Activated naive CD4-positive, alpha-beta T cell treated with anti-CD3 and anti-CD28 coated beads, Interleukin-2, amount 10 ng/mL, durations not matched to agents 7 days and 5 days (primary cell): ENCODE results near the gene MYOT.
A peak's percentile ranks its signal among the peaks of the same experiment; 100 is the strongest.
"Not testable (repeated sequence)": the region's sequence is repeated elsewhere in the genome, so short reads cannot be mapped to it uniquely, and the experiment has no call there.

Experiments
- CTCF ChIA-PET: fragments of 350-600 bp; sonication (Branson Sonifier 250); formaldehyde crosslinking; loops from one replicate; lab custom pipeline; 2021; ENCODE audit warnings: antibody characterized with exemption; lab: Charles Lee
- DNase-seq: peaks from one replicate; pipeline ENCODE4 v3.0.0-alpha.2; 2020
- H3K27ac Mint-ChIP-seq: one replicate; pipeline ENCODE4 v1.8.0; 2021; ENCODE audit warnings: mild to moderate bottlenecking, moderate library complexity, mixed read lengths
- H3K27me3 Mint-ChIP-seq: one replicate; pipeline ENCODE4 v1.8.0; 2021; ENCODE audit warnings: mild to moderate bottlenecking, mixed read lengths
- H3K36me3 Mint-ChIP-seq: one replicate; pipeline ENCODE4 v1.8.0; 2021; ENCODE audit warnings: mixed read lengths
- H3K4me1 Mint-ChIP-seq: one replicate; pipeline ENCODE4 v1.8.0; 2021; ENCODE audit warnings: mixed read lengths
- H3K4me3 Mint-ChIP-seq: one replicate; pipeline ENCODE4 v1.8.0; 2021; ENCODE audit warnings: mild to moderate bottlenecking, moderate library complexity, mixed read lengths
- H3K9me3 Mint-ChIP-seq: one replicate; pipeline ENCODE4 v1.8.0; 2021; ENCODE audit warnings: mixed read lengths

MYOT gene

DNA sequence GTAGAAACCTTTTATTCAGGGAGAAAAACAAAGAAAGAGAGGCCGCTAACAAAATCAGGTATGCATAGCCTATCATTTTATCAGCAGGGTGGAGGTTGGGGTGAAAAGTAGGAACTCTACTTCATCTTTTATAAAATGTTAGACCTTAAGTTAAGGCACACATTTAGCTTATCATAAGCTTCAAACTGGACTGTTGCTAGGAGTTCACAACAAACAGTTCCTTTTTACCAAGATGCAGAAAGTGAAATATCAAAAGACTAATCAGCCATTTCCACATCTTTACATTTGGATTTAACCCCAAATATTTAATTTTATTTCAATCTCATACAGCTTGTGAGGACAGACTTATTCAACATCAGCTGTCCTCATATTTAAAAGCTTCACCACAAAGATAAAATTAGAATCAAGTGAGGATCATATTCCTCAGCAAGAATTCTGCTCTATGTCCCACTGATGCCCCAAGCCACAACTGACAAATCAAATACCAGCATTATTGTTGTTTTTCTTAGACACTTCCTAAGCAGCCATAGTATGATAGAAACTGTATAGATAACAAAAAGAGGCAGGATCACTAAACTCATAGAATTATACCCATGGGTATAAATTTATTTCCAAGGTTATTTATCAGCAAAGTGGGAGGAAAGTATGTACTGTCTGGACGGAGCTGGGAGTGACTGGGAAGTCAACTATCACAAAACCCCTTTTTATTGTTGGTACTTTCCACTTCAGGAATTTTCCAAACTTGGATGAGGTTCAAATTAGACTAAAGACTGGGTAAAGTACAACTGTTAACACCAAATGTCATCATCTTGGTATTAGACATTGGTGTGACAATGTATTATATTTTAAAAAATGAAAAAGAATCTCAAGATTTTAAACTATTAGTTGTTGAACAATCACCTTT, 29.9 kb upstream of the MYOT start:
- peaks cover 11% of the 10 kb centered on the region for H3K27me3 Mint-ChIP-seq
- H3K36me3 Mint-ChIP-seq: no peaks in the 10 kb centered on the region
- H3K27ac Mint-ChIP-seq: no peak overlapping the region
- no peak for DNase-seq
- no peaks in the 10 kb centered on the region for H3K9me3 Mint-ChIP-seq
- no peaks in the 10 kb centered on the region for H3K4me1 Mint-ChIP-seq
- H3K4me3 Mint-ChIP-seq: no peak overlapping the region
- CTCF ChIA-PET: no interaction called here

DNA sequence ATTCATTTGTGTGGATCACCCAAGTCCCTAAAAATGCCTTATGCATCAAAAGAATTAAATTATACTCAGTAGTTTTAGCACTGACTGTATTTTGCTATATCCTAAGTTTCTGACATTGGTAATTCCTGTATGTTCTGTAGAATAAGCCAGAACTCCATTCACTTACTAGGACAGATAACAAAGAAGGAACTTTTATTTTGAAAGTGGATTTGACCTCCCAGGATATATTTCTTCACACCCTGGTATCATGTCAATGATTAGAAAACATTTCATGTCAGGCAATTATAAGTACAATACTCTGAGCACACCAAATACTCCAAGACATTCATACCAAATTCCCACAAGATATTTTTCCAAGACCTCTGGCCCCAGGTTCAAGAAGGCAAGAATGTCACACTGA, 28.7 kb upstream of the MYOT start:
- Mint-ChIP-seq H3K27ac (no peak overlapping the region), H3K4me3 (no peak overlapping the region), H3K9me3 (no peaks in the 10 kb centered on the region), H3K27me3 (peaks cover 11% of the 10 kb centered on the region), H3K4me1 (no peaks in the 10 kb centered on the region), H3K36me3 (no peaks in the 10 kb centered on the region)
- CTCF ChIA-PET: no interaction called here
- no peak for DNase-seq

DNA sequence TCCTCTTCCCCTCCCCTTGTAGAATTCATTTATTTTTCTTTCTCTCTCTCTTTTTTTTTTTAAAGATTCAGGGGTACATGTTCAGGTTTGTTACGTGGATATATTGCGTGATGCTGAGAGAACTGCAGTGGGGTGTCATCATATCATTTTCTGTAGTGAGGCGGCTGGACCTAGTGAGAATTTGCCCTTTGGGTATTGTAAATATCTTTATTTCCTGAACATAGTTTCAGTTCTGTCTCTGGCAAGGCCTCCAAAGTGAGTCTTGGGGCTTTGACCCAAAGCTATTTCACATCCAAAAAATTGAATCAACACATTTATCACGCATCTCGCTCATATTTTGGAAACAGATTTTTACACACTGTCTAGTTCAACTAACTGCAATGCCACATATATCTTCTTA, 25.4 kb upstream of the MYOT start:
- H3K4me3 Mint-ChIP-seq: no peak overlapping the region
- no peak for DNase-seq
- no peaks in the 10 kb centered on the region for H3K9me3 Mint-ChIP-seq
- CTCF ChIA-PET: no interaction called here
- H3K4me1 Mint-ChIP-seq: peaks cover 4% of the 10 kb centered on the region
- H3K27ac Mint-ChIP-seq: no peak overlapping the region
- no peaks in the 10 kb centered on the region for H3K36me3 Mint-ChIP-seq
- no peaks in the 10 kb centered on the region for H3K27me3 Mint-ChIP-seq

DNA sequence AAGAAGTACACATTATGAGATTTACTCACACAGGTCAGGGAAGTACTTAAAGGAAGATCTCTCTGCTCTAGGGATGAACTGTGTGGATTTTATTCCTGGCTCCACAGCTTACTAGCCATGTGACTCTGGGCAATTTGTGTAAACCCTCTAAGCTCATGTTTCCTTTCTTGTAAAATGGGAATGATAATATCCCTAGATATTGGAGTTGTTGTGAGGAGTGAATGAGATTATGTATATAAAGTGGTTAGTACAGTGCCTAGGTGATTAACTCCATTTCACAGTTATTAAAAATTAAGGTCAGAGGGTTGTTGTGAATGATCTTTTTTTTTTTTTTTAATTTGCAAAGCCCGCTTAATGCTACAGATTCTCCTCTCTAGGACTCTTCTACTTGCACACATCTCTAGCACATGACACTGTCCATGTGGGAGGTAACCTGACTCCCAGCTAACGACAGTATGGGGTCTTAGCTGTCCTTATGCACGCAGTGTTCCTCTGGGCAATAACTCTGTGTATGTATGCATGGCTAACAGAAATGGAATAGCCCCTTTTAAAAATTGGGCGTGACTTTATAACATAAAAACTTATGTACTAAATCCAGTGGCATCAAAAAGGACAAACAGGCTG, 23.9 kb upstream of the MYOT start:
- Mint-ChIP-seq H3K9me3 (no peaks in the 10 kb centered on the region), H3K4me1 (peaks cover 4% of the 10 kb centered on the region), H3K27me3 (no peaks in the 10 kb centered on the region), H3K27ac (no peak overlapping the region), H3K36me3 (no peaks in the 10 kb centered on the region), H3K4me3 (no peak overlapping the region)
- no peak for DNase-seq
- CTCF ChIA-PET: no interaction called here

DNA sequence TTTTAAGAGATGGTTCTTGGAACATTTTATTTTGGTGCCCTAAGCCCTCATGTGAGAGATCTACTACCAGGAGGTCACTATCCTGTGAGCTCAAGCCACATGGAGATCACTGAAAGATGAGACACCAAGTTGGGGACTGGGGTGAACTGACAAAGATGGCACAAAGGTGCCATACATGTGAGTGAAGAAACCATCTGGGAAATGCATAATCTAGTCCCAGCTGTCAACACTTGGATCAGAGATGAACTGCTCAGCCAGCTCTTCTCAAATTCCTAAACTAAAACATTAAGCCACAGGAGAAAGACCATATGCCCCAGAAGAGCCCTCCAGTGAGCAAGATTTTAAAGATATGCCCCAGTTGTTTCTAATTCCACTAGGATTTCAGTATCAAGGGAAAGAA, 22.2 kb upstream of the MYOT start:
- H3K27me3 Mint-ChIP-seq: no peaks in the 10 kb centered on the region
- DNase-seq: no peak
- no peak overlapping the region for H3K4me3 Mint-ChIP-seq
- H3K9me3 Mint-ChIP-seq: no peaks in the 10 kb centered on the region
- CTCF ChIA-PET: interaction anchor here (1.2 kb wide), 1 partner anchor 66 kb away, joined by 5 read pairs; no protein-coding TSS in a partner anchor
- H3K4me1 Mint-ChIP-seq: peaks cover 4% of the 10 kb centered on the region
- H3K36me3 Mint-ChIP-seq: no peaks in the 10 kb centered on the region
- no peak overlapping the region for H3K27ac Mint-ChIP-seq

DNA sequence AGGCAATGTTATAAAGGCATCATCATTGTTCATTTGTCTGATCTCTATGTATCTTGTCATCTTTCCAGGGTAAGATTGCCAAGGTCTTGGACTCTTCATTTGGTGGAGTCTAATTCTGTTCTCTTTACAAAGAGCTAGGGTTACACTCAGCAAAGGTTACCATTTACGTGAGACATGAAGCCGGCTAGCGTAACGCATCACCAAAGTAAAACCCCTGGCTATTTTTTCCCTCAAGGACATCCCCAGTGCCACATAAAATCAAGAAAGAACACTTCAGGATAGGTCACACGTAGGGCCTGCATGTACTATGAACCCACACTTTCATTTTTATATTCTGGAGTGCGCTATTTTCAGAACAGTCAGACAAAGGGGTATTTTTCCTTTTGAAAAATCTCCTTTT, 20.0 kb upstream of the MYOT start:
- H3K4me3 Mint-ChIP-seq: no peak overlapping the region
- H3K9me3 Mint-ChIP-seq: no peaks in the 10 kb centered on the region
- peaks cover 4% of the 10 kb centered on the region for H3K27me3 Mint-ChIP-seq
- DNase-seq: no peak
- no peak overlapping the region for H3K27ac Mint-ChIP-seq
- H3K36me3 Mint-ChIP-seq: no peaks in the 10 kb centered on the region
- H3K4me1 Mint-ChIP-seq: peaks cover 4% of the 10 kb centered on the region
- CTCF ChIA-PET: interaction anchor here (1.0 to 1.3 kb wide), 2 partner anchors 14 to 69 kb away, joined by 3 read pairs; no protein-coding TSS in a partner anchor

DNA sequence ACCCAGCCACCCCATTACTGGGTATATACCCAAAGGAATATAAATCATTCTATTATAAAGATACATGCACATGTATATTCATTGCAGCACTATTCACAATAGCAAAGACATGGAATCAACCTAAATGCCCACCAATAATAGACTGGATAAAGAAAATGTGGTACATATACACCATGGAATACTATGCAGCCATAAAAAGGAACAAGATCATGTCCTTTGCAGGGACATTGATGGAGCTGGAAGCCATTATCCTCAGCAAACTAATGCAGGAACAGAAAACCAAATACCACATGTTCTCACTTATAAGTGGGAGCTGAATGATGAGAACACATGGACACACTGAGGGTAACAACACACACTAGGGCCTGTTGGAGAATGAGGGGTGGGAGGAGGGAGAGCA, 14.5 kb upstream of the MYOT start:
- H3K27ac Mint-ChIP-seq, H3K36me3 Mint-ChIP-seq, H3K4me3 Mint-ChIP-seq, DNase-seq, H3K27me3 Mint-ChIP-seq, CTCF ChIA-PET, H3K4me1 Mint-ChIP-seq, H3K9me3 Mint-ChIP-seq: not testable (repeated sequence)

DNA sequence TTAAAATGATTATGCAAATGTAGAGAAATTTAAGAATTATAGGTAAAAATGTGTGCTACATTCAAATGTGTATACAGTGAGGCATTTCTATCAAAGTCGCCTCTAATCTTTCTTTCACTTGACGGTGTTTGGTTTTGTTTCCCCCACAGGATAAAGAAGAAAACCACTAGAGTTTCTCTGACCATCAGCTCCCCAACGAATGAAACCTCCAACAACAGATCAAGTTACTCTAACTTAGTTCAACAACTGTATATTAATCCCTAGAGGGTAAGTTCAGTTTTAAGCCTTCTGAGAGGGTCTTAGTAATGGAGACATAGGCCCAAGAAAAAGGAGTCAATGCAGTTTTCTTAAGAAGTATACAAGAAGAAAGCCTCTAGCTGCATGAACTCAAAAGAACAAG, 11.5 kb upstream of the MYOT start:
- CTCF ChIA-PET: no interaction called here
- Mint-ChIP-seq H3K36me3 (no peaks in the 10 kb centered on the region), H3K4me1 (peaks cover 4% of the 10 kb centered on the region), H3K4me3 (no peak overlapping the region), H3K27ac (no peak overlapping the region), H3K27me3 (peaks cover 4% of the 10 kb centered on the region), H3K9me3 (no peaks in the 10 kb centered on the region)
- no peak for DNase-seq

DNA sequence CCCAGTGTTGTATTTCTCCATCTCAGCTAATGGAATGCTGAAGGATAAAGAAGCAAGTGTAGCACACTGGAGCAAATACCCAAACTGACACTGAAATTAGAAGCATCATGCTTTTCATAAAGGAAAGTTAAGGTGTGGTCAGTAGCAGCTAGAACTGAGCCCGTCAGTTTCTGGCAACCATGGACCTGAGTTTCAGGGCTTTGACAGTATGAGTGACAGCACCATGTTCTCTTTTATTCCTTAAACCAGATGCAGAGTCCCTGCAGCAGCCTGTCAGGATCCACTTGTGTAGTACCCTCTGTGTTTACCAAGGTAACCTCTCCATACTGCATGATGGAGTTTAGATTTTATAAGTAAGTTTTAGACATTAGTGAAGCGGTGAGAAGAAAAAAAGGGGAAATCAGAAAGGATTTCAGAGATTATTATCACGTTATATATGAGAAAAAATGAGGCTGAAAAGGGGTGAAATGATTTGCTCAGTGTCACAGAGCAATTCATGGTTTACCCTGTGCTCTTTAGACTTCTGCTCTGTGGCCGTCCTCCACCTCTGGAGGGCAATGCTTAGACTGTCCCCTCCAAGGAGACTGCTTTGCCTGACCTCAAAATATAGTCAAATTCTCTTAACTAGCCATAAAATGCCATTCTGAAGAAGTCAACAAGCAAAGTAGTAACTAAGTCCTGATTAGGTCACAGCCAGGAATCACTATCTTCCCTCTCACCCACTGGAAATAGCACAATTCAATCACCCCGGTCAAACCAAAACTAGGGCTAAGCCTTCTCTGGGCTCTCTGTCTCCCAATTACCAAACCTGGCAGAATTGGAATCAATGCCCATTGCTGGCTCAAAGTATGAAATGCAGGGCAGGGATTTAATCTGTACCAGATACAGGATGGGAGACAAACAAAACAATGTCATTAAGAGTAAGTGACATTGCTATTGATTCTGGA, 10.5 kb upstream of the MYOT start:
- CTCF ChIA-PET: interaction anchor here (0.7 kb wide), 1 partner anchor 54 kb away, joined by 3 read pairs; no protein-coding TSS in a partner anchor
- no peaks in the 10 kb centered on the region for H3K9me3 Mint-ChIP-seq
- no peak overlapping the region for H3K27ac Mint-ChIP-seq
- H3K4me1 Mint-ChIP-seq: peaks cover 10% of the 10 kb centered on the region
- no peaks in the 10 kb centered on the region for H3K27me3 Mint-ChIP-seq
- no peak for DNase-seq
- no peaks in the 10 kb centered on the region for H3K36me3 Mint-ChIP-seq
- no peak overlapping the region for H3K4me3 Mint-ChIP-seq

DNA sequence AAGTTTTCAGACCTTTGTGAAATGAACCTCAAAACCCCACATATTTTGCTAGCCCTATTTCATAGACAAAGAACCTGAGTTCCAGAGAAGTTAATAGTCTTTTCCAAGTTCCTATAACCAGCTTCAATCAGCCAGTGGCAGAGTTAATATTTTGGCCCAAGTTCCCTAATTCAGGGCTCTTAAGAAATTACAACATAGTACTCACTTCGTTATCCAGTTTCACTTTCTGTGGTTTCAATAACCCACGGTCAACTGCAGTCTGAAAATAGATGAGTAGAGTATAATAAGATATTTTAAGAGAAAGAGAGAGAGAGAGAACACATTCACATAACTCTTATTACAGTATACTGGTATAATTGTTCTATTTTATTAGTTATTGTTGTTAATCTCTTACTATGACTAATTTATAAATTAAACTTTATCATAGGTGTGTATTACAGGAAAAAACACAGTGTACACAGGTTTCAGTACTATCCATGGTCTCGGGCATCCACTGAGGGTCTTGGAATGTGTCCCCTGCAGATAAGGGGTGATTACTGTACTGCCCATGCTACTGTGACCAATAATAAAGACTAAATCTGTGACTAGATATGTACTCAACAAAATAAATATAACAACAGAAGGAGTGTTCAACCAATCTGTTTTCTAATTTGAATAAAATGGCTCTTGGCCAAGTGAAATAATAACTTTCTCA, 9.3 kb upstream of the MYOT start:
- Mint-ChIP-seq H3K36me3 (no peaks in the 10 kb centered on the region), H3K9me3 (no peaks in the 10 kb centered on the region), H3K27me3 (no peaks in the 10 kb centered on the region), H3K4me3 (peak overlapping the region; percentile 39), H3K4me1 (peaks cover 10% of the 10 kb centered on the region), H3K27ac (no peak overlapping the region)
- CTCF ChIA-PET: no interaction called here
- no peak for DNase-seq

DNA sequence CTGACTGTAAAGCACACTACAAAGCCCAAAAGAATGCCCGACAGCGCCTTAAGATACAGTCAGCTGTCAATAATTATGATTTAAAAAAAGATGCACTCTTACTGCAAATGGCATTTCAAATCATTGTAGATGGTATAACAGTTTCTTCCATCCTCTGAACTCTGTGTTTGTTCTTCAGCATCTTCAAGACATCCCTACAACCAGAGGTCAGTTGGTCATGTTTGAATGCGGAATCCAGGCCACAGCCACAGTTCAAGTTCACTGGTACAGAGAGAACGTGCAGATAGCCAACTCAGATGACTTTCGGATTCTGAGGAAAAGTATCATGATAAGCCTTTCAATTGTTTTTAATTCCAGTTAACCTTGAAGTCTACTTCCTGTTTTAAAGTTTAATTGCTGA, 8.7 kb upstream of the MYOT start:
- DNase-seq: no peak
- peaks cover 10% of the 10 kb centered on the region for H3K4me1 Mint-ChIP-seq
- H3K9me3 Mint-ChIP-seq: no peaks in the 10 kb centered on the region
- CTCF ChIA-PET: no interaction called here
- H3K27me3 Mint-ChIP-seq: no peaks in the 10 kb centered on the region
- H3K36me3 Mint-ChIP-seq: no peaks in the 10 kb centered on the region
- H3K4me3 Mint-ChIP-seq: no peak overlapping the region
- no peak overlapping the region for H3K27ac Mint-ChIP-seq

DNA sequence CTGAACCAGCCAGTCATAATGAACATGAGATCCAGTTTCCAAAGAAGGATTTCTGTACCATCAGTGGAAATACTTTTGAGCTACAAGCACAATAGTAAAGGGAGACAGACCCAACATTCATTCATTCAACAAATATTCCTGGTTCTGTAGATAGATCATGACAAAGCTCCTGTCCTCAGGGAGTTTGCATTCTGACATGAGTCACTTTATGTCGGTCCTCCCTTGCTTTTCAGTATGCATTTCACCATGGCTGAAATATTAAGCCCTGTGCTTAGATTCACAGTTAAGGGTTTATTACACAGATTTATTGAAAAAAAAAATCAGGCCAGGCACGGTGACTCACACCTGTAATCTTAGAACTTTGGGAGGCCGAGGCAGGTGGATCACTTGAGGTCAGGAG, 5.4 kb upstream of the MYOT start:
- Mint-ChIP-seq H3K27me3 (no peaks in the 10 kb centered on the region), H3K4me1 (peaks cover 10% of the 10 kb centered on the region), H3K27ac (no peak overlapping the region), H3K9me3 (no peaks in the 10 kb centered on the region), H3K4me3 (no peak overlapping the region), H3K36me3 (no peaks in the 10 kb centered on the region)
- DNase-seq: no peak
- CTCF ChIA-PET: interaction anchor here (0.9 kb wide), 1 partner anchor 15 kb away, joined by 3 read pairs; no protein-coding TSS in a partner anchor

DNA sequence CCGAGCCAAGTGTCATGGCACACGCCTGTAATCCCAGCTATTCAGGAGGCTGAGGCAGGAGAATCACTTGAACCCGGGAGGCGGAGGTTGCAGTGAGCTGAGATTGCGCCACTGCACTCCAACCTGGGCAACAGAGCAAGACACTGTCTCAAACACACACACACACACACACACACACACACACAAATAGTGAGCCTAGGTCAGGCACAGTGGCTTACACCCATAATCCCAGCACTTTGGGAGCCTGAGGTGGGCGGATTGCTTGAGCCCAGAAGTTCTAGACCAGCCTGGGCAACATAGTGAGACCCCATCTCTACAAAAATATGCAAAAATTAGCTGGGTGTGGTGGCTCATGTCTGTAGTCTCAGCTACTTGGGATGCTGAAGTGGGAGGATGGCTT, 4.0 kb upstream of the MYOT start:
- H3K27me3 Mint-ChIP-seq, H3K4me1 Mint-ChIP-seq, H3K4me3 Mint-ChIP-seq, H3K27ac Mint-ChIP-seq, CTCF ChIA-PET, H3K9me3 Mint-ChIP-seq, H3K36me3 Mint-ChIP-seq, DNase-seq: not testable (repeated sequence)
